NCI-H2227 treated with DMSO at 0.1 percent for 48 hours (cell line): Measurements from ENCODE around the gene RASAL2.
"Not testable (repeated sequence)": the region's sequence is repeated elsewhere in the genome, so short reads cannot be mapped to it uniquely, and the experiment has no call there.

Source experiments
- DNase-seq: peaks from one replicate; lab custom pipeline; 2025; lab: John Stamatoyannopoulos, UW

RASAL2 gene

DNA sequence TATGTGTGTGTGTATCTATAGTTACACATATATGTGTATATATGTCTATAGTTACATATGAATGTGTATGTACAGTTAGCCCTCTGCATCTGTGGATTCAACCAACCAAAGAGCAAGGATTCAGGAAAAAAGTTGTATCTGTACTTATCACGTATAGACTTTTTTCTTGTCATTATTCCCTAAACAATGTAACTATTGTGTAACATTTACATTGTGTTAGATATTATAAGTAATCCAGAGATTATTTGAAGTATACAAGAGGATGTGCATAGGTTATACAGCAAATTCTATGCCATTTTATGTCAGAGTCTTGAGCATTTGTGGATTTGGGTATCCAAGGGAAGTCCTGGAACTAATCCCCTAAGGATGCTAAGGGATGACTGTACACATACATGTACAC, 71.3 kb downstream of the RASAL2 start:
- DNase-seq: no peak

- DNase-seq: no peak
Observed at GRCh38 chr1:178166429-178167024, 72.6 kb downstream of the RASAL2 start.

DNA sequence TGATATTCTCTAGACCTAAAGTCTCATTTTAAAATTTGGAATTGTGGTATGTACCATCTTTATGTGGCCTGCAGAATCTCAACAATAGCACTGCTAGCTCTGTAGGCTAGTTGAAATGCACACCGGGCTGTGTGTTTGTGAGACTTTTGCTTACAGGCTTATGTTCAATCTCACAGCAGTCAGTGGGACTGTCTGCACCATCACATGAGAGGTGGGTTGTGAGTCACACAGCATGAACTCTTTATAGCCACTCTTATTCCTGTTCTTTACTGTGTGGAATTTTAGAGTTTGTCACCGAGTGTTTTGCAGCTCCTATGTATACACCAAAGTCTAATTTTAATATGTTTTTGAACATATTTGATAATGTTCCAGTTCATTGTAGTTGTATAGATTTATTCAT, 74.6 kb downstream of the RASAL2 start:
- no peak for DNase-seq

- no peak for DNase-seq
Observed at GRCh38 chr1:178169649-178170048, 75.7 kb downstream of the RASAL2 start.

DNA sequence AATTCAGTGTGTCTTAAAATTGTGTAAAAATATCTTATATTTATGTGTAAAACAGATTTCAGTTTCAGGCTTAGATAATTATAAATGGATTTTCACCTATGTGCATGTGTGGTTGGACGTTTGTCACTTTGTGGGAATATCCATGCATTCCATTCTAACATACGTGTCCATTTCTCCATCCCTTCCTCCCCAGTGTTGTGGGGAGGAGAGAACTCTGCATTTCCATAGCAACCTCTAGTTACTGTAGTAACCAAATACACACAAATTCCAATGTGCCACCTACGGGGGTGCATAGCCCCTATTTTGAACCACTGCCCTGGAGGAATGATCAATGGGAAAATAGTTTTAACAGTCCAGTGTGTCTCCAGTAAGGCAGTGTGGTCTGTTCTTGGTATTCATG, 79.0 kb downstream of the RASAL2 start:
- DNase-seq: no peak

DNA sequence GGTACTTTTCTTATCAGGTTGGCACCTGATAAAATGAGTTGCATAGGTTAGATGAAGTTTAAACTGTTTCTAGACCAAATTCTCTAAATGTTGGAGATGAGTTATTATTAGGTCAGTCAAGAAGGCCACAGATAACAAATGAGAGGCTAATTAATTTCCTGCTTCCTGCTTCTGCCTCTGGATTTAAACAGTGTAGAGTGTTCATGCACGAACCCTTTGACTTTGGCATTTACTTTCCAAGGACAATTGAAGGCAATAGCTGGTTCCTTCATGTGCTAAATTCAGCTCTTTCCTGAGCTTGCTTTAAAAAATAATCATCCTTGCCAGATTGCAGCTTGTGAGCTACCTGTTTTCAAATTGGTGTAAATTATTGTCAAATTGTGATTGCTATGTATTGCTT, 80.6 kb downstream of the RASAL2 start:
- DNase-seq: no peak

DNA sequence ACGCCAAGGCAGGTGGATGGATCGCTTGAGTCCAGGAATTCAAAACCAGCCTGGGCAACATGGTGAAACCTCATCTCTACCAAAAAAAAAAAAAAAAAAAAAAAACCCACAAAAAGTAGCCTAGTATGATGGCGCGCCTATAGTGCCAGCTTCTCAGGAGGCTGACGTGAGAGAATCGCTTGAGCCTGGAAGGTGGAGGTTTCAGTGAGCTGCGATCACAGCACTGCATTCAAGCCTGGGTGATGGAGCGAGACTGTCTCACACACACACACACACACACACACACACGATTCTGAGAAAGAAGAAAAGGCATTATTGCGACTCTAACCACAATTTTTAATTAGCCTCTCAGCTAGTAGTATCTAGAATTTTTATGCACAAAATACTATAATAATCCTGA, 86.5 kb downstream of the RASAL2 start:
- no peak for DNase-seq

DNA sequence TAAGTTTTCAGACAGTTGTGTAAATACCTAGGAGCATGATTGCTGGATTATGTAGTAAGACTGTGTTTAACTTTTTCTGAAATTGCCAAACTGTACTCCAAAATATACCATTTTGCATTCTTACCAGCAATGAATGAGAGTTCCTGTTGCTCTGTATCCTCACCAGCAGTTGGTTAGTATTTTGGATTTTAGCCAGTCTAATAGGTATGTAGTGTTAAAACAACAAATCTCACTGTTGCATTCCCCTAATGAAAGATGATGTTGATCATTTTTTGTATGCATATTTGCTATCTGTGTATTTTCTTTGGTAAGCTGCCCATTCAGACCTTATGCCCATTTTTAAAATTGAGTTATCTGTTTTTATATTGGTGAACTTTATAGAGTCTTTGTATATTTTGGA, 89.9 kb downstream of the RASAL2 start:
- DNase-seq: no peak

DNA sequence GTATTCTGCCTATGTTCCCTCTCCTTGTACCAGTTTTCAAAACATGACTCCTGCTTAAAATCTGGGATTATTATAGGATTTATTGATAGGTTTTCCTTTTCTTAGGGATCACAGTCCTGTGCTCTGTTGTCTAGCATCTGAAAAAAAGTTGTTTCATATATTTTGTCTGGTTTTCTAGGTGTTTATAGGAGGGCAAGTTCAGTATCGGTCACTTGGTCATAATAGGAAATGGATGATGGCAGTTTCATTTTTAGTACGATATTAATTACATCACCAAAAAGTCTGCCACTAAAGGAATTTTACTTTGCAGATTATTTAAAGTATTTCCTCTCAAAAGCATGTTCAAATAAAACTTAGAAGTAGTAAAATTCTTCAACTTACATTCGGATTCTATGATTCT, 94.4 kb downstream of the RASAL2 start:
- no peak for DNase-seq

DNA sequence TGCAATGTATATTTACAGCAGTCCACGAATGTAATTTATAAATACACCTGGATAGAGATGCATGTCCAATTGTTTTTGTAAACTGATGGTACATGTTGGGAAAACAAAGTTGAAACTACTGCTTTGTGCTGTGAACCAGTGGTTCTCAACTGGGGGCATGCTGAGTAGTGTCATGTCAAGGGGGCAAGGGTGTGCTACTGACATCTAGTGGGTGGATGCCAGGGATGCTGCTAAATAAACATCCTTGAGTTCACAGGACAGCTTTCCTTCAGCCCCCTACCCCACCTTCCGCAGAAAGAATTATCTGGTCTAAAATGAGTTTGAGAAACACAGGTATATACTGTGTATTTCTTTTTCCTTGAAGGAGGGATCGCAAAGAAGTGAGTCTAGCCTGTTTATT, 95.9 kb downstream of the RASAL2 start:
- no peak for DNase-seq

GRCh38 chr1:178190881-178191280, 97.0 kb downstream of the RASAL2 start:
- DNase-seq: no peak

DNA sequence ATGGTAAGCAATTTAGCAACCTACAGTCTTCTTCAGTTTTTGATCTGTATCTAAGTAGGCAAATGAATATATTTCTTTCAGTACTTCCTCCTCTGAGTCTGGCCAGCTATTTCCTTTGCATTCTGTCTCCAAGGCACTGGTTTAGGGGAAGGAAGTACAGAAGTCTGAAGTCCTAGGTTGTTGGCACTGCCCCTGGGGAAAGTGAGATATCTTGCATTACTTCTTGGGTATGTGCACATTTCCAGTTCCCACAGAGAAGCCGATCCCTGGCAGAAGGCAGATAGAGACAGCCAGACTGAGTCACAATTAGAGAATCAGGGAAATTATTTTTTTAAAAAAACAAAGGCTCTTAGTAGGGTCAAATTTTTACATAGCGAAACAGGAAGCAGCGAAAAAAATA, 98.8 kb downstream of the RASAL2 start:
- no peak for DNase-seq

DNA sequence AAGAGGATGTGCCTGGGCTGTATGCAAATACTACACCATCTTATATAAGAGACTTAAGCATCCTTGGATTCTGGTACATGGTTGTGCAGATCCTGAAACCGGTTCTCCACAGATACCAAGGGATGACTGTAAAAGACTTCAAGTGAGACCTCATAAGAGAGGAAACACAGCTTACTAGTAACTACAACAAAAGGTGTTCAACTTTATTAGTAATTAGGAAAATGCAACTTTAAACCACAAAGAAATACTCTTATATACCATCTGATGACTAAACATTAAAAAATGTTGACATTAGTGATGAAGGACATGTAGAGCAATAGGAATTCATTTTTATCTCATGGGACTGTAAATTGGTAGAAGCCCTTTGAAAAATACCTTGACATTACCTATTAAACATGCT, 102.7 kb downstream of the RASAL2 start:
- DNase-seq: no peak

- not testable (repeated sequence) for DNase-seq
Observed at GRCh38 chr1:178202095-178202494, 108.2 kb downstream of the RASAL2 start.

- DNase-seq: not testable (repeated sequence)
Observed at GRCh38 chr1:178202546-178202945, 108.6 kb downstream of the RASAL2 start.

DNA sequence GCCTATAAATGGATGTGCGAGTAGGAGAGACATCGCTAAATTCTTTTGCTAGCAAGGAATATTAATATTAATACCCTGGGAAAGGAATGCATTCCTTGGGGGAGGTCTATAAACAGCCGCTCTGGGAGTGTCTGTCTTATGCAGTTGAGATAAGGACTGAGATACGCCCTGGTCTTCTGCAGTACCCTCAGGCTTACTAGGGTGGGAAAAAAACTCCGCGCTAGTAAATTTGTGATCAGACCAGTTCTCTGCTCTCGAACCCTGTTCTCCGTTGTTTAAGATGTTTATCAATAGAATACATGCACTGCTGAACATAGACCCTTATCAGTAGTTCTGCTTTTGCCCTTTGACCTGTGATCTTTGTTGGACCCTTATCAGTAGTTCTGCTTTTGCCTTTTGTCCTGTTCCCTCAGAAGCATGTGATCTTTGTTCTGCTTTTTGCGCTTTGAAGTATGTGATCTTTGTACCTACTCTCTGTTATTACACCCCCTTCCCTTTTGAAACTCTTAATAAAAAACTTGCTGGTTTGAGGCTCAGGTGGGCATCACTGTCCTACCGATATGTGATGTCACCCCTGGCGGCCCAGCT, 114.5 kb downstream of the RASAL2 start:
- not testable (repeated sequence) for DNase-seq

- no peak for DNase-seq
Observed at GRCh38 chr1:178209935-178210334, 116.0 kb downstream of the RASAL2 start.

- no peak for DNase-seq
Observed at GRCh38 chr1:178218550-178218949, 124.6 kb downstream of the RASAL2 start.

GRCh38 chr1:178220094-178220493, 126.2 kb downstream of the RASAL2 start:
- DNase-seq: no peak

DNA sequence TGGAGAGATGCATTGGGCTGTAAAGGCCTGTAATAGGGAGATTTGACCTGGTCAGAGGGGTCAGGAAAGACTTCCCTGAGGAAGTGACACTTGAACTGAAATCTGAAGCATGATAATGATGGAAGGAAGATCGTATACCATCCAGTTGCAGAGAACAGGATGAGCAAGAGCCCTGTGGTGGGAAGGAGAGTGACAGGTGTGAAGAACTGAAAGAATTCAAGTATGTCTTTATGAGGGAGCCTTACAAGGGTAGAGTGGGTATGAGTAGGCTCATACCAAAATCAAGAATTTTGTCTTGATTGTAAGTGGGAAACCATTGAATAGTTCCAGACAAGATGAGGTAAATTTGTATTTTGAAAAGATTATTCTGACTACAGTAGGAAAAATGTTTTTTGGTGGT, 129.4 kb downstream of the RASAL2 start:
- no peak for DNase-seq

- no peak for DNase-seq
Observed at GRCh38 chr1:178224358-178224757, 130.5 kb downstream of the RASAL2 start.

GRCh38 chr1:178230881-178231409, 137.0 kb downstream of the RASAL2 start:
- no peak for DNase-seq

- no peak for DNase-seq
Observed at GRCh38 chr1:178232108-178232507, 138.2 kb downstream of the RASAL2 start.

DNA sequence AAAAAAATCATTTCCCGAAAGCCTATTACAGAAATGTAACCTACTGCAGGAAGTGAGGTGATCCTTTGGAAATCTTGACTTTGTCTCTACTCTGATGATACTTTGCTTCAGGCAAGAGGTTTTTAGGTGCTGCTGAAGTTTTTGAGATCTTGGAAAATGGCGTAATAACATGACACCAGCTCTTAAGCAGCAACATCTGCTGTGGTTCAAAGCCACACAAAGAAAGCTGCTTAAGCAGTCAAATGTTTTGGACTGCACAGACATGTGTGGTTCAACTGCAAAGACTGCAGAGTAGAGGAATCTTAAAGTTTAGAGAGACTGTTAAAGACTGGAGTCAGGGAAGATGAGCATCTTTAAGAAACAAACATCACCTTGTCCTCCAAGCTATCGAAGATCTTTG, 139.0 kb downstream of the RASAL2 start:
- no peak for DNase-seq
